HG03103 (cell line): ENCODE data around the gene PLXNB2.
"Not testable (repeated sequence)": the region's sequence is repeated elsewhere in the genome, so short reads cannot be mapped to it uniquely, and the experiment has no call there.

Experiments
- ATAC-seq: cut with Tn5 transposase; IDR thresholded peaks from one replicate; pipeline ENCODE4 v1.9.1; 2021; ENCODE audit warnings: low read depth; ENCODE audit not compliant: unreplicated experiment

PLXNB2 gene

GRCh38 chr22:50306753-50307749 lies at the start of gene PLXNB2:
TSS of gene PLXNB2 (minus strand) at chr22:50307646. CDS start at chr22:50290584, 17,062 bp downstream.
- no peak for ATAC-seq

- no peak for ATAC-seq
These were observed 49.8 kb upstream of the PLXNB2 start for GRCh38 chr22:50357222-50357621.

- no peak for ATAC-seq
These were observed 48.7 kb upstream of the PLXNB2 start for GRCh38 chr22:50356186-50356585.

- no peak for ATAC-seq
These were observed 40.6 kb upstream of the PLXNB2 start for GRCh38 chr22:50348058-50348457.

- ATAC-seq = no peak
These were observed 39.7 kb upstream of the PLXNB2 start for GRCh38 chr22:50347157-50347556.

- ATAC-seq = no peak
These were observed 39.0 kb upstream of the PLXNB2 start for GRCh38 chr22:50346470-50346869.

GRCh38 chr22:50343541-50343935 lies 36.1 kb upstream of the PLXNB2 start:
- no peak for ATAC-seq

GRCh38 chr22:50342651-50343540 lies 35.5 kb upstream of the PLXNB2 start, which contains the start of gene PPP6R2:
TSS of gene PPP6R2 (plus strand) at chr22:50343327. CDS start at chr22:50393909, 50,582 bp downstream.
- no peak for ATAC-seq

- no peak for ATAC-seq
These were observed 34.7 kb upstream of the PLXNB2 start for GRCh38 chr22:50341977-50342650.

- ATAC-seq = no peak
These were observed 32.8 kb upstream of the PLXNB2 start for GRCh38 chr22:50339945-50340879.

GRCh38 chr22:50338860-50339462 lies 31.5 kb upstream of the PLXNB2 start:
- no peak for ATAC-seq

GRCh38 chr22:50338042-50338573 lies 30.7 kb upstream of the PLXNB2 start:
- no peak for ATAC-seq

- no peak for ATAC-seq
These were observed 30.0 kb upstream of the PLXNB2 start for GRCh38 chr22:50337262-50338041.

- not testable (repeated sequence) for ATAC-seq
These were observed 27.0 kb upstream of the PLXNB2 start for GRCh38 chr22:50334433-50334832.

- ATAC-seq = no peak
These were observed 21.8 kb upstream of the PLXNB2 start for GRCh38 chr22:50329236-50329635.

- ATAC-seq = no peak
These were observed 20.2 kb upstream of the PLXNB2 start for GRCh38 chr22:50327711-50328019.

GRCh38 chr22:50326956-50327710 lies 19.7 kb upstream of the PLXNB2 start, which contains the start of gene DENND6B:
TSS of gene DENND6B (minus strand) at chr22:50327012. CDS start at chr22:50326988, 24 bp downstream.
- ATAC-seq = peak; percentile 75
